ENCODE measurements around the gene CARD6. TPM values are rescaled to one million over a fixed set of nuclear protein-coding genes. Genes with fewer than 3 reads are reported as not detected.

Gene CARD6
- total and polyA plus RNA-seq, 10 of the 15 experiments (the other 5 are each of a cell fraction or from before 2014, with no cell fraction given), result 0.29 to 1.2 (median 0.62) TPM

DNA sequence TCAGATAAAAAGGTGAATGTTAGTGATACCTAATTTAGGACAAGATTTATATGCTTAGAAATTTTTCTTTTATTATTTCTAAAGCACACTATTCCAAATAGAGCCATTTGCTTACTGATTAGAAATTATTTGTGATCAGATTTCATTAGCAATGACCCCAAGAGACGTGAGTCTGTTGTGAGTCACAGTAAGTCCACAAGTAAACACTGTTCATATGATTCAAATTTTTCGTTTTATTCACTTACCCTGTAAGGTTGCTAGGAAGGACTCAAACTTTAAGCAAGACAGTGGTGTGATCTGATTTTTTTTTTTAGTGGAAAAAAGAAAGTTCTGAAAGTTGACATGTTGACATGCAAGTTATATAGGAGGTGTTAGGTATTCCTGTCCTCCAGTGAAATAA is 1.2 kb downstream of the CARD6 start (continued):
- TF ChIP-seq HDAC6 (IDR thresholded peaks at IDR 0.05; ENCODE audit: unreplicated experiment) (no peak), SRF (IDR thresholded peaks at IDR 0.05; ENCODE audit: low read depth in 2 of 2, low read length in 2 of 2) (no peak), ZZZ3 (IDR thresholded peaks at IDR 0.05; ENCODE audit: control insufficient read depth, insufficient read length, low read depth) (no peak), NFIC (IDR thresholded peaks at IDR 0.05; ENCODE audit: low read depth, low read length) (no peak), SPI1 (IDR thresholded peaks at IDR 0.05; ENCODE audit: borderline replicate concordance, insufficient read depth, low read depth, low read length) (no peak), SMC3 (IDR thresholded peaks at IDR 0.05; ENCODE audit: borderline replicate concordance, low read length) (no peak), HDGF (IDR thresholded peaks at IDR 0.05) (no peak), RAD21 (IDR thresholded peaks at IDR 0.05; ENCODE audit: insufficient read depth, low read depth, low read length) (no peak)
- TF ChIP-seq, protein P1, sequence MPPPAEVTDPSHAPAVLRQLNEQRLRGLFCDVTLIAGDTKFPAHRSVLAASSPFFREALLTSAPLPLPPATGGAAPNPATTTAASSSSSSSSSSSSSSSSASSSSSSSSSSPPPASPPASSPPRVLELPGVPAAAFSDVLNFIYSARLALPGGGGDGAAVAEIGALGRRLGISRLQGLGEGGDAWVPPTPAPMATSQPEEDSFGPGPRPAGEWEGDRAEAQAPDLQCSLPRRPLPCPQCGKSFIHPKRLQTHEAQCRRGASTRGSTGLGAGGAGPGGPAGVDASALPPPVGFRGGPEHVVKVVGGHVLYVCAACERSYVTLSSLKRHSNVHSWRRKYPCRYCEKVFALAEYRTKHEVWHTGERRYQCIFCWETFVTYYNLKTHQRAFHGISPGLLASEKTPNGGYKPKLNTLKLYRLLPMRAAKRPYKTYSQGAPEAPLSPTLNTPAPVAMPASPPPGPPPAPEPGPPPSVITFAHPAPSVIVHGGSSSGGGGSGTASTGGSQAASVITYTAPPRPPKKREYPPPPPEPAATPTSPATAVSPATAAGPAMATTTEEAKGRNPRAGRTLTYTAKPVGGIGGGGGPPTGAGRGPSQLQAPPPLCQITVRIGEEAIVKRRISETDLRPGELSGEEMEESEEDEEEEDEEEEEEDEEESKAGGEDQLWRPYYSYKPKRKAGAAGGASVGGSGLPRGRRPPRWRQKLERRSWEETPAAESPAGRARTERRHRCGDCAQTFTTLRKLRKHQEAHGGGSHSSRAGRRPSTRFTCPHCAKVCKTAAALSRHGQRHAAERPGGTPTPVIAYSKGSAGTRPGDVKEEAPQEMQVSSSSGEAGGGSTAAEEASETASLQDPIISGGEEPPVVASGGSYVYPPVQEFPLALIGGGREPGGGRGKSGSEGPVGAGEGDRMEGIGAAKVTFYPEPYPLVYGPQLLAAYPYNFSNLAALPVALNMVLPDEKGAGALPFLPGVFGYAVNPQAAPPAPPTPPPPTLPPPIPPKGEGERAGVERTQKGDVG (CRISPR knock-in tag; IDR thresholded peaks at IDR 0.05), result no peak

DNA sequence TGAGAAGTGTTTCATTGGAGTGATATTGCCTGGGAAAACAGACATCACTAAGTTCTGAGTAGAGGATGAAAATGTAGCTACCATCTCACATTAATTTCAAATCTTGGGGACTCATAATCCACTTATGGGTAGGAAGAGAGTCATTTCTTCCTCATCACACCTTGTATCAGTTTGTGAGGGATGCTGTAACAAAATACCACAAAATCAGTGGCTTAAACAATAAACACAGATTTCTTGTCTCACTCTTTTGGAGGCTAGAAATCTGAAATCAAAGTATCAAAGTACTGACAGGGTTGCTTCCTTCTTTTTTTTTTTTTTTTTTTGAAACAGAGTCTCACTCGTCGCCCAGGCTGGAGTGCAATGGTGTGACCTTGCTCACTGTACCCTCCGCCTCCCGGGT is 3.4 kb downstream of the CARD6 start:
- H3K4me3 ChIP-seq, result no peak overlapping the region
- ChIA-PET RAD21 (ENCODE audit: unreplicated experiment) (no interaction called here), CTCF (interaction anchor here (1.3 kb wide), 1 partner anchor 27 kb away, joined by 3 read pairs; no protein-coding TSS in a partner anchor), SMC1A (ENCODE audit: uncharacterized antibody, unreplicated experiment) (interaction anchor here (0.6 kb wide), 1 partner anchor 14 kb away, joined by 5 read pairs; no protein-coding TSS in a partner anchor), POLR2A (interaction anchor here (0.6 kb wide), 1 partner anchor 244 kb away, joined by 4 read pairs; no protein-coding TSS in a partner anchor)
- BruUV-seq (replicated peaks), result no TSS peak
- no peak overlapping the region for H3K4me2 ChIP-seq (ENCODE audit: control insufficient read depth, insufficient read depth)
- H3K9ac ChIP-seq (ENCODE audit: control insufficient read depth, insufficient read depth, low read length), result no peak overlapping the region
- H3K27me3 ChIP-seq (replicated peaks in 1 of 2; ENCODE audit: control insufficient read depth in 2 of 2, insufficient read depth in 2 of 2, low read length in 1 of 2), result no peaks in the 10 kb centered on the region
- H3K36me3 ChIP-seq (ENCODE audit: control insufficient read depth in 2 of 2, insufficient read depth in 2 of 2, low read length in 1 of 2), result no peaks in the 10 kb centered on the region
- WGBS (ENCODE audit: insufficient coverage, insufficient replicate concordance, low lambda C conversion rate, missing lambda C conversion rate), result 100% methylated on average over 4 of the region's 4 CpGs
- H2AFZ ChIP-seq (ENCODE audit: control insufficient read depth, low read depth, low read length), result no peak overlapping the region
- no peak for FAIRE-seq
- intact Hi-C loops (cut with micrococcal nuclease; ENCODE audit: unreplicated experiment) (no loop called here), in situ Hi-C loops (cut with MboI) (no loop called here)
- ATAC-seq, result no peak
- H3K79me2 ChIP-seq (ENCODE audit: control insufficient read depth, insufficient read depth, low read length), result no peaks in the 10 kb centered on the region
- no peak overlapping the region for H3K27ac ChIP-seq (ENCODE audit: control insufficient read depth, insufficient read depth)
- no peaks in the 10 kb centered on the region for H3K9me3 ChIP-seq (replicated peaks; ENCODE audit: control insufficient read depth, insufficient read depth, low read length)
- no peaks in the 10 kb centered on the region for H3K4me1 ChIP-seq (ENCODE audit: control insufficient read depth, insufficient read depth, low read length)
- H4K20me1 ChIP-seq (ENCODE audit: control insufficient read depth, insufficient read depth), result no peaks in the 10 kb centered on the region
- DNase-seq (ENCODE audit: low read depth, low spot score), result no peak
- TF ChIP-seq LARP7 (IDR thresholded peaks at IDR 0.05) (no peak), IKZF2 (IDR thresholded peaks at IDR 0.05) (no peak), ZNF687 (IDR thresholded peaks at IDR 0.05) (no peak), USF1 (IDR thresholded peaks at IDR 0.05; ENCODE audit: borderline replicate concordance, extremely low read length, insufficient read depth, low read depth, low read length) (no peak), POLR2AphosphoS5 (IDR thresholded peaks at IDR 0.05; ENCODE audit: low read length) (no peak)

Data from GM12878 (cell line).